GM04503 (cell line): ENCODE results near the gene DNAJB6.
"Not testable (repeated sequence)": the region's sequence is repeated elsewhere in the genome, so short reads cannot be mapped to it uniquely, and the experiment has no call there.

Source experiments
- DNase-seq: peaks from one replicate; pipeline ENCODE4 v3.0.0-alpha.2; 2012; ENCODE audit warnings: low read depth

Gene DNAJB6

DNA sequence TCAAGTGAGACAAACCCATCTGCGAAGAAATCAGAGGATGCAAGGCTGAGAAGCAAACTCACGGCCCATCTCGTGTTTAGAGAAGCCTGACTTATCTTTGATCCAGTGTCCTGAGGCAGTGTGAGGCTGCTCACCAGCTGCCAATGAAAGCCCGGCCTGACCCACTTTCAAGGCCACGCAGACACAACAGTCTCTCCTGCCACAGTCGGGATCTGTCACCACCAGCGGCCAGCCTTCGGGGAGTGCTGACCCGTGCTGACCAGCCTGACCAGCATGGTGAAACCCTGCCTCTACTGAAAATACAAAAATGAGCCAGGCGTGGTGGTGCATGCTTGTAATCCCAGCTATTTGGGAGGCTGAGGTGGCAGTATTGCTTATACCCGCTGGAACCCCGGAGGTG is 7.4 kb upstream of the DNAJB6 start:
- no peak for DNase-seq

- not testable (repeated sequence) for DNase-seq
Measured at GRCh38 chr7:157330567-157330966, 6.2 kb upstream of the DNAJB6 start.

- not testable (repeated sequence) for DNase-seq
Measured at GRCh38 chr7:157331049-157331448, 5.8 kb upstream of the DNAJB6 start.

DNA sequence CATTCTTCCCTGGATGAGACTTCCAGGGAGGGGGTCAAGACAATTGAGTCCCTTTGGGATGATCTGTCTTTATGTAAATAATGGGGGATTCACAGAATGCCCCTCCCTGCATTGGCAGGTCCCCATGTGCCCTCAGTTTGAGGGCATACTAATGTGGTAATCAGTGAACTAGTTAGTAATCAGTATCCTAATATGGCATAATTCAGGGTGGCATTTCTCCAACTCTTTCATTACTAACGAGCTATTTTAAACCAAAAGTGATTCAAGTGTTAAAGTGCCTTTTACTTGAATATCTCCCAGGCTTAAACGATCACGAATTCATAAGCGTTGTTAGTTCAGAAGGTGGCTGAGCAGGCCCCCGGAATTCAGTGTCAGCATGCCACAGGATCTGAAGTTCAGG is 1.6 kb upstream of the DNAJB6 start:
- DNase-seq: no peak

GRCh38 chr7:157335991-157336382 is 817 bp upstream of the DNAJB6 start:
- no peak for DNase-seq

DNA sequence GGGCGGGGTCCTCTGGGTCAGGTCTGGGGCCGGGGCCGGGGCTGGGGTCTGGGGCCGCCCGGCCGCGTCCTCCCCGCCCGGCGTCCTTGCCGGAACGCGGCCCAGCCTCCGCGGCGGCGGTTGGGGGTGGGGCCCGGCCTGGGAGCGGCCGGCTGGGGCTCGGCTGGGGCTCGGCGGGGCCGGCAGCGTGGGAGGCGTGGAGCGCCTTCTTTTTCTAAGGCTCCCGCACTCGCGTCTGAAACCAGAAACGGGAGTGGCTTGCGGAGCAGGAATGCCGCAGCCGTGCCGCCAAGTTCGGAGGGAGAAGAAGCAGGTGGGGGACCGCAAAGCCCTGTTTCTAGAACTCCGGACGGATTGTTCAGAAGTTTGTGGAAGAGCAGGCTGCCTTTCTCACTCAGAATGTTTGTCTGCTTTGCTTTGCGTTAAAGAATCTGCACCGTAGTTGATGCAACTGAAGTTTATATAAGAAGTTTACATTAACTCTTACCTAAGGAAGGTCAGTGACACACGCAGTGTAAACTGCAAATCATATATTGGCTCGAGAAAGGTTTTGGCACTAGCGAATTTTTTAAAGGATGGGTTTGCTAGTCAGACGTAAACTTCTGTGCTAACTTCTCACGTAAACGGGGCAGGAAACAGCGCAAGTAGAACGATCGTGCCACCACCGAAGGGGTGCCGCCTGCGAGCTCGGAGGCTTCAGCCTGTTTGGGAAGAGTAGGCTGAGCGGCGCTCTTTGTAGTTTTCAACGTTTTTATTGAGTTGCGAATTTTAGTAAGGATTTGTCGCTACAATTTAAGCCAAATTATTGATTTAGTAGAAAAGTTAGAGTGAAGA is 729 bp downstream of the DNAJB6 start:
- no peak for DNase-seq

DNA sequence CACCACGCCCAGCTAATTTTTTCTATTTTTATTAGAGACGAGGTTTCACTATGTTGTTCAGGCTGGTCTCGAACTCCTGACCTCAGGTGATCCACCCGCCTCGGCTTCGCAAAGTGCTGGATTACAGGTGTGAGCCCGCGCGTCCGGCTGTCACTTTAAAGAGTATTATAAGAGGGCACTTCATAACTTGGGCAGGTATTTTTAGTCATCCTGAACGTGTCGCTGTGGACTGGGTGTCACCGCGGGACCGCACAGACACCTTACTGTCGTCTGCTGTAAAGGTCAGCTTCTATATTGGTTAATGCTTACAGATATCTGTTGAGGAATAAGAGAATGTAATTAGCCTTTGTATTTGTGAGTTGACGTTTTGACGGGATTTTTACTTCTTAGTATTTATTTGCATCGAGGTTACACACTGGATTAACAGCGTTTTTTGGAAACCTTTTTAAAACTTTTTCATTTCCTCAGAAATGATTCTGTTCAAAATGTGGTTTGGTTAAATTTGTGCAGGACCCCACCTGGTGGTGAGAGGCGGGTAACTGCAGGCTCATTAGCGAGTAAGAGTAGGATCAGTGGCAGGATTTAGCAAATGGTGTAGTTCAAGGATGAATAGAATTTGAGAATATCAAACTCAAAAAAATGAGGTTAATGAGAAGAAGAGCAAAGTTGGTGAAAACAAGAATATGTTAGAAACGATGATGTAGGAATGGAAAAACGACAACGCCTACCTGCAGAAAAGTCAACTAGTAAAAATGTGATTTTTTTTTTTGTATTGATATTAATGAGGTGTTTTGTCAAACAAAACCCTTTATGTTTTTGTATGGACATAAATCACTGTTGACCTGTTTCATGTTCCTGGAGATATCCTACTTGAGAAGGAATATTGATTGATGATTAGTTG is 3.2 kb downstream of the DNAJB6 start:
- DNase-seq: no peak

DNA sequence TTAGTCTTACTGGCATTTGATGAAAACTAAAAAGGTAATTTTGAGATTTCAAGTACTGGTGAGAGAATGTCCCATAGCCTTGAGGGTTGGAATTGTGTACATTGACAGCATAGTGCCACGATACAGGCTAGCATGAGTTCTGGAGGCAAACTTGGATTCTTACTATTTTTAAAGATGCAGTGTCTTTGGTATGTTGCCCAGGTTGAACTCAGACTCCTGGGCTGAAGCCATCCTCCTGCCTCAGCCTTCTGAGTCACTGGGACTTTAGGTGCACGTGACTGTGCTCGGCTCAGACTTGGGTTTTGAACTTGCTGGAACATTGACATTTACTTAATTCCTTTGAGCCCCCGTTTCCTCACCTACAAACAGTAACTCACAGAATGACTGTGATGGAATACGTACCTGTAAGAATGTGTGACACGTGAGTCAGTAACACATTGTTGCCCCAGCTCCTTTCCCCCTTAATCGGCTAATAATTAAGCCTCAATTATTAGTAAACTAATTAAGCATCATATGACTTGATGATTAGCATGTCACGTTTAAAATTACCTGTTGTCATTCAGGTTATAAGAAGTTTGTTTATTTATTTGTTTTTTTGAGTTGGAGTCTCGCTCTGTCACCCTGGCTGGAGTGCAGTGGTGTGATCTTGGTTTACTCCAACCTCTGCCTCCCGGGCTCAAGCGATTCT is 10.6 kb downstream of the DNAJB6 start:
- DNase-seq: no peak

- DNase-seq: no peak
Measured at GRCh38 chr7:157348548-157348947, 11.7 kb downstream of the DNAJB6 start.

DNA sequence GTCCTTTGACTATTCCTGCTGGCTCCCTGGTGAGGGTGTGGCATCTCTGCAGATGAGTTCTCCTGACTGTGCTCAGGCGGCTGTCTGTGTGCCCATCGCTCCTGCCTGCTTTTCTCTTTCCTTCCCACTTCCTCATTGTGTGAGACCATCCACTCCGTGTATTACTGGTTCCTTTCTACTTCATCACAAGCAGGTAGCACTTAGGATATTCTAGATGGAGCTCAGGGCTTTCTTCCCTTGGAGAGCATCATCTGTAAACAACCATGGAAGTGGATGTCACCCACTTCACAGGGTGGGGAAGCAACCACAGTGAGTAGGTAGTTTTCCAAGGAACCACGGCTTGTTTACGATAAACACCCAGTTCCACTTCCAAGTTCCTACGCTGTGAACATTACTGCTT is 15.7 kb downstream of the DNAJB6 start:
- DNase-seq: no peak

- no peak for DNase-seq
Measured at GRCh38 chr7:157355784-157356511, 19.1 kb downstream of the DNAJB6 start.

DNA sequence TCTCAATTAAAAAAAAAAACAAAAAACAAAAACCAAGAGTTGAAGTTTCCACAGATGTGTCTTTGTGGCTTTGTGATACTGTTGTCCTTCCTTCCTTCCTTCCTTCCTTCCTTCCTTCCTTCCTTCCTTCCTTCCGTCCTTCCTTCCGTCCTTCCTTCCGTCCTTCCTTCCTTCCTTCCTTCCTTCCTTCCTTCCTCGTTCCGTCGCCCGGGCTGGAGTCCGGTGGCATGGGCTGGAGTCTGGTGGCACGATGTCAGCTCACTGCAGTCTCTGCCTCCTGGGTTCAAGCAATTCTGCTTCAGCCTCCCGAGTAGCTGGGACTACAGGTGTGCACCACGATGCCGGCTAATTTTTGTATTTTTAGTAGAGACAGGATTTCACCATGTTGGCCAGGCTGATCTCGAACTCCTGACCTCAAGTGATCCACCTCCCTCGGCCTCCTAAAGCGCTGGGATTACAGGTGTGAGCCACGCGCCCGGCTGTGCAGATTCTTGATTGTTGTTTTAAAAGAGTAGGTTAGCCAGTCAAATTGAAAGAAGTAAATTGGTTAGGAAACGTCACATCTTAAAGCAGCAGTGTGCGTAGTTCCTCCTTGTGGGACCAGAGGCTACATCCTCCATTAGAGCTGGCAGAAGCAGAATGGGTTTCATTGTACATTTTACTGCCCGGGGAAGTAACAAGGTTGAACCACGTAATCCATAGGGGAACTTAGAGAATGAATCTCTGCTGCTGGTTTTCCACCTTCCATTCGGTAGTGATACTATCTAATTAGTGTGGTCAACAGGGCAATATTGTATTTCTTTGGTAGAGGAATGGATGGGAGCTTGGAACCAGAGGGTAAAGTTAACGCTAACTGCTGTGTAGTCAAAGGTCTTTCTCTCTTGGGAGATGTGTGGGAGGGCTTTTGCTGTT is 20.6 kb downstream of the DNAJB6 start:
- no peak for DNase-seq

DNA sequence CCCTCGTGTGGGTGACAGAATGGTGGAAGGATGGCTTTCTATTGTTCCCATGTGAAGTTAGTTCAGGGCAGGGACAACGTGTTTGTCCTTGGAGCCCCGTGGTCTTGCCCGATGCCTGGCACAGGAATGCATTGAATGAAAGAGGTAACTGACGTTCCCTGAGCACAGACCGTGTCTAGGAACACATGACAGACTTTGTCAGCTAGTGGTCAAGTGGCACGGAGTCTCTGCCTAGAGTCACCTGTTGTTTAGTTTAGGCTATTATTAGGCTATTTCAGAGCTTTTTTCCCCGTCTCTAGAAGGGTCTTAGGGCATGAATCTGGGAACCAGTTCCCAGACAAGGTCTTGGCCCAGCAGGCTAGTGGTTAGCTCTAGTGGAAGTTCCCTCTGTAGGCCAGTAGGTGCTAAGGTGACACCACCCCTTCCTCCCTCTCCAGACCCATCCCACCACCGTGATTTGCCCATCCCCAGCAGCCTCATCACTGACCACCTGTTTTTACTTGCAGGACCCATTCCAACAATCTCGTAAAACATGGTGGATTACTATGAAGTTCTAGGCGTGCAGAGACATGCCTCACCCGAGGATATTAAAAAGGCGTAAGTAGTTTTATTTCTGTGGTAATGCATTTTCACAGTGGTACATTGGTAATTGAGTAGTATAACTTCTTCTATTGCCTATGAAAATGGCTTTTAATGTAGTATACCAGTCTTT is 21.4 kb downstream of the DNAJB6 start:
- no peak for DNase-seq

DNA sequence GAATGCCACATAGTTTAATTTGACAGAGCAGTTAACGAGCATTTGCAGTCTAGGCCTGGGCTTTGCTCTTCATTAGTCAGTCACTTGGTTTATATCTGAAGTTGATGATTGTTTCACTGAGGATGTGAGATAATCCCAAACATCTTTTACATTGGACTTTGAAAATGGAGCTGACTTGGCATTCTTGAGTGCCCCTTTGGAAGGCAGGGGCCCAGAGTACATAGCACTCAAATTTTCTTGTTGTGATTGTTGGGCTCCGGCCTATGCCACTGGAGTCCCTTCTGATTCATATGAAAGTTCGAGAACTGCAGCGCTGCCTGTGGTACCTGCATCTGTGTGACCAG is 21.9 kb downstream of the DNAJB6 start:
- DNase-seq: no peak

DNA sequence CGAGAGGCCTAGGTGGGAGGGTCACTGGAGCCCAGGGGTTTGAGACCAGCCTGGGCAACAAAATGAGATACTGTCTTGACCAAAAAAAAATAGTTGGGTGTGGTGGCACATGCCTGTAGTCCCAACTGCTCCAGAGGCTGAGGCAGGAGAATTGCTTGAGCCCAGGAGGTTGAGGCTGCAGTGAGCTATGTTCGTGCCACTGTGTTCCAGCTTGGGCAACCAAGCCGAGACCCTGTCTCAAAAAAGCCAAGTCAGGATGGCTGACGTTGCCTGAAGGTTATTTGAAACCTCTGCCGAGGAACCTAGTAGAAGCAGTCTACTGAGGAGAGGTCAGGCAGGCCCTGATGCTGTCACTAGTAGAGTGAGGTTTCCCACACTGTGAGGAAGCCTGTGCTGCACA is 22.8 kb downstream of the DNAJB6 start:
- DNase-seq: no peak

- DNase-seq: no peak
Measured at GRCh38 chr7:157360483-157361025, 23.8 kb downstream of the DNAJB6 start.

DNA sequence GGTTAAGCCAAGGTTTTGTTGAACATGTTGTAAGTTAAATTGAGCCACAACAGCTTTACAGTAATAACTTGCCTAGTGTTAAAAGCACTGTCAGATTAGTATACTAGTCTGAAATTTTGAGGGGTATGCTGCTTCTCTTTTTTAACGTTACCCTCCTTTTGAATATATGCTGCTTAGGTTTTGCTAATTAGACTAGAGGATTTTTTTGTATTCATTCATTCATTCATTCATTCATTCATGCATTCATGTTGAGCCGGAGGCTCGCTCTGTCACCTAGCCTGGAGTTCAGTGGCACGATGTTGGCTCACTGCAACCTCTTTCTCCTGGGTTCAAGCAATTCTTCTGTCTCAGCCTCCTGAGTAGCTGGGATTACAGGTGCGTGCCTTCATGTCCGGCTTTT is 24.7 kb downstream of the DNAJB6 start:
- DNase-seq: no peak

GRCh38 chr7:157362729-157363128 is 25.9 kb downstream of the DNAJB6 start:
- no peak for DNase-seq

- DNase-seq: no peak
Measured at GRCh38 chr7:157366722-157367121, 29.9 kb downstream of the DNAJB6 start.

DNA sequence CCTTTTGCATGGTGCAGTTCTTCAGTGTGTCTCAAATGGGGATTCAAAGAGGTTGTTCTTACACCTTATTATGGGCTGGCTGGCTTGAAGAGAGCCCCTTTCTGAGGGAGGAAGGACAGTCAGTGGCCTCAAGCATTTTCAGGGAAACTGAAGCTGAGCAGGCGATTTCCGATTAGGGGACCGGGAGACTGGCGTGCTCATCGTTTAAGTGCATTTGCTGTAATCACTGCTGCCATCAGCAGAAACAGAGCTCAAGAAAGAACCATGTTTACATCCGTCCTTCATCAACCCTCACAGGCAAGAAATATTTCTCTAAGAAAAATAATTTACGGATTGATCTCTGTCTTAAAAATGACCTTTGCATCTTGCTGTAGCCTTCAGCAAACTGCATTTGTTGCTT is 32.2 kb downstream of the DNAJB6 start:
- no peak for DNase-seq
